Breast epithelium (tissue), 3 donors: Measurements from ENCODE around the gene ESM1.

ENCODE experiments used
- CTCF ChIP-seq, 3 donors: fragments of 450-650 bp; IDR thresholded peaks; one replicate each; pipeline ENCODE4 v1.5.1; 2016 to 2017; ENCODE audit warnings: antibody characterized with exemption in 3 of 3, mild to moderate bottlenecking in 3 of 3, moderate library complexity in 3 of 3
- POLR2AphosphoS5 ChIP-seq, 3 donors: sonication (generic); formaldehyde crosslinking; IDR thresholded peaks; one replicate each; pipeline ENCODE4 v1.6.1; 2017; ENCODE audit warnings: antibody characterized with exemption in 3 of 3

GRCh38 chr5:55022450-55022849, 37.1 kb upstream of the ESM1 start:
- TF ChIP-seq POLR2AphosphoS5 (IDR thresholded peaks at IDR 0.05) (no peak), CTCF (IDR thresholded peaks at IDR 0.05) (no peak)
